ENCODE results near the gene NR2C2AP.

- no peak for TF ChIP-seq CTCF (IDR thresholded peaks at IDR 0.05)
- no peak for TF ChIP-seq POLR2A (IDR thresholded peaks at IDR 0.05)
Observed at GRCh38 chr19:19162495-19162894, 40.7 kb downstream of the NR2C2AP start.

Measured in tibial nerve (tissue), 3 donors.